ENCODE measurements around the gene RGMA. TPM values are rescaled to one million over a fixed set of nuclear protein-coding genes. Genes with fewer than 3 reads are reported as not detected.

Gene RGMA
- total RNA-seq, 1 donor from 2014 or later: 21.6 TPM

DNA sequence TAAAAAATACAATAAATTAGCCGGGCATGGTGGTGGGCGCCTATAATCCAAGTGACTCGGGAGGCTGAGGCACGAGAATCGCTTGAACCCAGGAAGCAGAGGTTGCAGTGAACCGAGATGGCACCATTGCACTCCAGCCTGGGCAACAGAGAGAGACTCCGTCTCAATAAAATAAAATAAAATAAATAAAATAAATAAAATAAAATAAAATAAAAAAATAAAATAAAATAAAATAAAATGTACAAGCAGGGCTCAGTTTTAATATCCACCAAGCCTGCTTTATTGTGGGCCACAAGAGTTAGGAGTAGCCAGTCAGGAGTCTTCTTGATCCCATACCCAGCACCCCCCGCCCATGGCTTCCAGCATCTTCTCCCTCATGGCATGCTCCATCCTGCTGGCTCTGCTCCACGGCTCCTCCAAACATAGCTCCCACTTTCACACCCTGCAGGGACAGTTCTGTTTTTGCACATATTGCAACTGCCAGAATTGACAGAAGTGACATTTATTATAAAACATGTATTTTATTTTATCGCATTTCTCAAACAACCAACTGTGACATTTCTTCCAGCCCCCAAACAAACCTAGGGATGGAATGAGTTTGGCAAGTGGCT is 42.6 kb upstream of the RGMA start:
- no peak for DNase-seq (ENCODE audit: extremely low spot score in 2 of 2)
- no peaks in the 10 kb centered on the region for H3K9me3 ChIP-seq
- H3K27ac ChIP-seq: no peak overlapping the region
- intact Hi-C loops (cut with DNase I): no loop called here
- no peaks in the 10 kb centered on the region for H3K27me3 ChIP-seq
- no peaks in the 10 kb centered on the region for H3K36me3 ChIP-seq
- no peaks in the 10 kb centered on the region for H3K4me1 ChIP-seq
- TF ChIP-seq, protein P1, sequence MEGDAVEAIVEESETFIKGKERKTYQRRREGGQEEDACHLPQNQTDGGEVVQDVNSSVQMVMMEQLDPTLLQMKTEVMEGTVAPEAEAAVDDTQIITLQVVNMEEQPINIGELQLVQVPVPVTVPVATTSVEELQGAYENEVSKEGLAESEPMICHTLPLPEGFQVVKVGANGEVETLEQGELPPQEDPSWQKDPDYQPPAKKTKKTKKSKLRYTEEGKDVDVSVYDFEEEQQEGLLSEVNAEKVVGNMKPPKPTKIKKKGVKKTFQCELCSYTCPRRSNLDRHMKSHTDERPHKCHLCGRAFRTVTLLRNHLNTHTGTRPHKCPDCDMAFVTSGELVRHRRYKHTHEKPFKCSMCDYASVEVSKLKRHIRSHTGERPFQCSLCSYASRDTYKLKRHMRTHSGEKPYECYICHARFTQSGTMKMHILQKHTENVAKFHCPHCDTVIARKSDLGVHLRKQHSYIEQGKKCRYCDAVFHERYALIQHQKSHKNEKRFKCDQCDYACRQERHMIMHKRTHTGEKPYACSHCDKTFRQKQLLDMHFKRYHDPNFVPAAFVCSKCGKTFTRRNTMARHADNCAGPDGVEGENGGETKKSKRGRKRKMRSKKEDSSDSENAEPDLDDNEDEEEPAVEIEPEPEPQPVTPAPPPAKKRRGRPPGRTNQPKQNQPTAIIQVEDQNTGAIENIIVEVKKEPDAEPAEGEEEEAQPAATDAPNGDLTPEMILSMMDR (IDR thresholded peaks at IDR 0.05): no peak
- TF ChIP-seq POLR2AphosphoS5 (IDR thresholded peaks at IDR 0.05; ENCODE audit: insufficient read depth in 1 of 2, low read depth in 1 of 2) (no peak), POLR2A (IDR thresholded peaks at IDR 0.05) (no peak)
- H3K4me3 ChIP-seq: no peak overlapping the region

DNA sequence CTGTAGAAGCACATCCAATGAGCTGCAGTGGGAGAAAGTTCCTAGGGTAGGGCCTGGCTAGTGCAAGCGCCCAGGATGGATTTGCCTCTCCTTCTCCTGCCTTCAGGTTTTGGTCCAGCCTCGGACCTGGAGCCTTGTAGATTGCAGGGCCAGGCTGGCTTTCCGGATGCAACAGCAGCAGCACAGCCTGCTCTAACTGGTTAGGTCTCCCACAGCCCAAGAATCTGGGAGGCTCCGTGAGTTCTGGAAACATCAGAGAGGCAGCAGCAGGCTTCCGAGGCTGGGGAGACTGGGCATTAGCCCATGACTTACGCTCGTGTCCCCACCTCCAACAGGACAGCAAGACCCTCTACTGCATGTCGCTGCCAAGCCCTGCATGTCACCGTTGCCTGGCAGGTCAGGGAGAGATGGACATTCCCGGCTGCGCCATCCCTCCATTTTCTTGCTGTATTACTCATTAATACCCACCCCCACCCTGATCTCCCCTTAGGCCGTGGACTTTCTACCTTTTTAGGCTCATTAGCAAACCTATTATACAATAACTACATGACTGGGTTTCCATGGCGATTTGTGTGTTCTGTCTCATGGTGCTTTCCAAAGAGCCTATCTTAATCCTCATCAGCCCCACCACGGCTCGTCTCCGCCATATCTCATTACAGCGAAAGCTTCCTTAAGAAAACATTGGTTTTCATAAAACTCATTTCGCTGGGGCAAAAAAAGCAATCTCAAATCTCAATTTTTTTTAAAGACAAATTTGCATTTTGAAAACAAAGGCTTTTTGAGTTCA is 40.9 kb upstream of the RGMA start:
- no peaks in the 10 kb centered on the region for H3K27me3 ChIP-seq
- DNase-seq (ENCODE audit: extremely low spot score in 2 of 2): no peak
- intact Hi-C loops (cut with DNase I): no loop called here
- no peaks in the 10 kb centered on the region for H3K4me1 ChIP-seq
- no peak overlapping the region for H3K4me3 ChIP-seq
- H3K9me3 ChIP-seq: no peaks in the 10 kb centered on the region
- no peak overlapping the region for H3K27ac ChIP-seq
- no peaks in the 10 kb centered on the region for H3K36me3 ChIP-seq
- TF ChIP-seq POLR2AphosphoS5 (IDR thresholded peaks at IDR 0.05; ENCODE audit: insufficient read depth in 1 of 2, low read depth in 1 of 2): no peak
- TF ChIP-seq, protein P1 (IDR thresholded peaks at IDR 0.05): no peak
- TF ChIP-seq POLR2A (IDR thresholded peaks at IDR 0.05): no peak

DNA sequence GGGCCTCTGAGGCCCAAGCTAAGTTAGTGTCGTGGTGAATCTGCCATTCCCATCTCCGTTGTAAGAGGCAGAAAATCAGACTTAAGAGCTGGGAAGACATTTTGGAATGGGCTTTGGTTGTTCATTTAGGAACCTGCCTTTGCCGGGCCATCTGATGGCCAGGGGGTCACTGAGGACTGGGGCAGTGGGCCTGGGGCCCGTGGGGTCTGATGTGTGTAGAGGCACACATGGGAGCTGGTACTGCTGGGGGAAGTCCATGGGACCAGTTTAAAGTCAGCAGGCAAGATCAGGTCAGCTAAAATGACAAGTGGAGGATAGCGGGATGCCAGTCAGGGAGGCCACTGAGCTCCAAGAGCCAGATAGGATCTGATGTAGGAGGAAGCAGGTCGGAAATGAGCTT is 38.3 kb upstream of the RGMA start:
- no peak overlapping the region for H3K27ac ChIP-seq
- no peak overlapping the region for H3K4me3 ChIP-seq
- DNase-seq (ENCODE audit: extremely low spot score in 2 of 2): no peak
- no peaks in the 10 kb centered on the region for H3K27me3 ChIP-seq
- TF ChIP-seq POLR2AphosphoS5 (IDR thresholded peaks at IDR 0.05; ENCODE audit: insufficient read depth in 1 of 2, low read depth in 1 of 2) (no peak), POLR2A (IDR thresholded peaks at IDR 0.05) (no peak)
- TF ChIP-seq, protein P1 (IDR thresholded peaks at IDR 0.05): no peak
- intact Hi-C loops (cut with DNase I): no loop called here
- H3K4me1 ChIP-seq: no peaks in the 10 kb centered on the region
- H3K9me3 ChIP-seq: no peaks in the 10 kb centered on the region
- H3K36me3 ChIP-seq: no peaks in the 10 kb centered on the region

DNA sequence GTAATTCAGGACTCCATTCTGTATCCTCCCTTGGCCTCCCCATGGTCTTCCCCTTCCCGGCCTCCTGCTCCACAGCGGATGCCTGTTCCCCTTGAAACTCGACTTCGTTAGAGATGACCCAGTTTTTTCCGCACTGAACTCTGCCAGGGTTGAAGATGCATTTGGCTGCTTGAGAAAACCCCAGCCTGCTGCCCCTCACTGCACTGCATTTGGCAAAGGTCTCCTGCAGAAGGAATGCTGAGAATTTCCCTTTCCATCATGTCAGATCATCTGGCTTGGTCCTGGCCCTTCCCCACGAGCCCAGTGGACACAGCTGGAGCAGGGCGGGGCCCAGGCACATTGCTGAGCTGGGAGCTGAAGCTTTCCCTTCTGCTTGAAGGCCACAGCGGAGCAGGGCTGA is 37.6 kb upstream of the RGMA start:
- H3K36me3 ChIP-seq: no peaks in the 10 kb centered on the region
- TF ChIP-seq, protein P1 (IDR thresholded peaks at IDR 0.05): no peak
- H3K4me3 ChIP-seq: no peak overlapping the region
- H3K27ac ChIP-seq: no peak overlapping the region
- intact Hi-C loops (cut with DNase I): no loop called here
- no peaks in the 10 kb centered on the region for H3K4me1 ChIP-seq
- H3K27me3 ChIP-seq: no peaks in the 10 kb centered on the region
- no peak for DNase-seq (ENCODE audit: extremely low spot score in 2 of 2)
- H3K9me3 ChIP-seq: no peaks in the 10 kb centered on the region

DNA sequence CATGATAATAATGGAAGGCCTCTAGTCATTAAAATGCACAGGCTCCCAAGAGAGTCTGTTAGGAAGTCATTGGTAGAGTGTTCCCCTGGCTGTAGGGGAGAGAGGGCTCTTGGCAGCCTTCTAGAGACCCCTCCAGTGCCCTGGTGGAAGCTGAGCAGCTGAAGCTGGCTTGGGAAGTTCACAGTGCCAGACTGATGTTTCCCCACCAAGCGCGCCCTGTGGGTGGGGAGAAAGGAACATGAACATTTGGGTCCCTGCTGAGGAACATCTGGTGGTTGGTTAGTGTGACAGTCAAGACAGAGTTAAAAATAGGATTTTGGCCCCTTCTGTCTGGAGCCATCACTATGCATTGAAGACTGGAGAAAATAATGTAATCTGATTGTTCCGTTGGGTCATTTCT is 37.1 kb upstream of the RGMA start:
- TF ChIP-seq POLR2A (IDR thresholded peaks at IDR 0.05) (no peak), POLR2AphosphoS5 (IDR thresholded peaks at IDR 0.05; ENCODE audit: insufficient read depth in 1 of 2, low read depth in 1 of 2) (no peak)
- TF ChIP-seq, protein P1 (IDR thresholded peaks at IDR 0.05): no peak
- no peaks in the 10 kb centered on the region for H3K36me3 ChIP-seq
- H3K4me1 ChIP-seq: no peaks in the 10 kb centered on the region
- no peak overlapping the region for H3K4me3 ChIP-seq
- no peaks in the 10 kb centered on the region for H3K27me3 ChIP-seq
- DNase-seq (ENCODE audit: extremely low spot score in 2 of 2): no peak
- intact Hi-C loops (cut with DNase I): no loop called here
- no peaks in the 10 kb centered on the region for H3K9me3 ChIP-seq
- H3K27ac ChIP-seq: no peak overlapping the region

Data from vagina (tissue), 2 donors.